Measurements from ENCODE around the gene RBMXL3. TPM values are rescaled to one million over a fixed set of nuclear protein-coding genes. Genes with fewer than 3 reads are reported as not detected.
A peak's percentile ranks its signal among the peaks of the same experiment; 100 is the strongest.

RBMXL3 gene
- not detected for total RNA-seq

DNA sequence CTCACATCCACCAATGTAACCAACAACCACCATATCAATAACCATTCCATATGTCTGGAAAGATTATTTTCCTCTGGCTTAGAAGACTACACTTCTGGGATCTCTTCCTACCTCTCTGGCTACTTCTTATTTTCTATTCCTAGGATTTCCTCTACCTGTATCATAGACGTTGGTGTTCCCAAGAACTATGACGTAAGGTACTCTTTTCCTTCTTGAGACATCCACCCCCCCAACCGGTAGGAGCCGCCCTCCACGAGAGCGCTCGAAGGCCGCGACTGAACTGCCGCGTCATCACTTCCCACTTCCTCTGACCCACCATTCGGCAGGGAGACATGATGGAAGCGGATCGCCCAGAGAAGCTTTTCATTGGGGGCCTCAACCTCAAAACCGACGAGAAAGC lies at the start of gene RBMXL3:
Gene RBMXL3 (plus strand): TSS at position 301 of the 400 bp plus-strand sequence. CDS start 32 bp downstream, at position 333.
- Histone ChIP-seq H3K27me3 (no peaks in the 10 kb centered on the region), H3K9me3 (no peaks in the 10 kb centered on the region), H3K27ac (no peak within 1 kb of the TSS), H3K4me1 (no peaks in the 10 kb centered on the region), H3K4me3 (replicated peaks in 1 of 3) (no peak within 1 kb of the TSS), H3K36me3 (no peaks in the 10 kb centered on the region)
- TF ChIP-seq, protein P1, sequence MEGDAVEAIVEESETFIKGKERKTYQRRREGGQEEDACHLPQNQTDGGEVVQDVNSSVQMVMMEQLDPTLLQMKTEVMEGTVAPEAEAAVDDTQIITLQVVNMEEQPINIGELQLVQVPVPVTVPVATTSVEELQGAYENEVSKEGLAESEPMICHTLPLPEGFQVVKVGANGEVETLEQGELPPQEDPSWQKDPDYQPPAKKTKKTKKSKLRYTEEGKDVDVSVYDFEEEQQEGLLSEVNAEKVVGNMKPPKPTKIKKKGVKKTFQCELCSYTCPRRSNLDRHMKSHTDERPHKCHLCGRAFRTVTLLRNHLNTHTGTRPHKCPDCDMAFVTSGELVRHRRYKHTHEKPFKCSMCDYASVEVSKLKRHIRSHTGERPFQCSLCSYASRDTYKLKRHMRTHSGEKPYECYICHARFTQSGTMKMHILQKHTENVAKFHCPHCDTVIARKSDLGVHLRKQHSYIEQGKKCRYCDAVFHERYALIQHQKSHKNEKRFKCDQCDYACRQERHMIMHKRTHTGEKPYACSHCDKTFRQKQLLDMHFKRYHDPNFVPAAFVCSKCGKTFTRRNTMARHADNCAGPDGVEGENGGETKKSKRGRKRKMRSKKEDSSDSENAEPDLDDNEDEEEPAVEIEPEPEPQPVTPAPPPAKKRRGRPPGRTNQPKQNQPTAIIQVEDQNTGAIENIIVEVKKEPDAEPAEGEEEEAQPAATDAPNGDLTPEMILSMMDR (IDR thresholded peaks at IDR 0.05): no peak
- no peak for TF ChIP-seq POLR2A (IDR thresholded peaks at IDR 0.05)
- intact Hi-C loops (cut with DNase I): no loop called here
- DNase-seq: no peak
- WGBS, 2 donors: 98 to 99% methylated on average over 16 of the region's 16 CpGs

DNA sequence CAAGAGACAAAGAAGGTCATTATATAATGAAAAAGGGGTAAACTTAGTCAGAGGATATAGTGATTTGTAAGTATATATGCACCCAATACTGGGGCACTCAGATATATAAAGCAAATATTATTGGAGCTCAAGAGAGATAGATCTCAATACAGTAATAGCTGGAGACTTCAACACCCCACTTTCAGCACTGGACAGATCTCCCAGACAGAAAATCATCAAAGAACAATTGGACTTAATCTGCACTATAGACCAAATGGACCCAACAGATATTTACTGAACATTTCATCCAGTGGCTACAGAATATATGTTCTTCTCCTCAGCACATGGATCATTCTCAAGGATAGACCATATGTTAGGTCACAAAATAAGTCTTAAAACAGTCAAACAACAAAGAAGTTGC lies 47.2 kb upstream of the RBMXL3 start:
- no peak overlapping the region for H3K4me3 ChIP-seq (replicated peaks in 1 of 3)
- no peaks in the 10 kb centered on the region for H3K36me3 ChIP-seq
- TF ChIP-seq, protein P1 (IDR thresholded peaks at IDR 0.05): no peak
- TF ChIP-seq POLR2A (IDR thresholded peaks at IDR 0.05): no peak
- no peak overlapping the region for H3K27ac ChIP-seq
- no peak for DNase-seq
- intact Hi-C loops (cut with DNase I): no loop called here
- H3K9me3 ChIP-seq: no peaks in the 10 kb centered on the region
- no peaks in the 10 kb centered on the region for H3K27me3 ChIP-seq
- no peaks in the 10 kb centered on the region for H3K4me1 ChIP-seq

DNA sequence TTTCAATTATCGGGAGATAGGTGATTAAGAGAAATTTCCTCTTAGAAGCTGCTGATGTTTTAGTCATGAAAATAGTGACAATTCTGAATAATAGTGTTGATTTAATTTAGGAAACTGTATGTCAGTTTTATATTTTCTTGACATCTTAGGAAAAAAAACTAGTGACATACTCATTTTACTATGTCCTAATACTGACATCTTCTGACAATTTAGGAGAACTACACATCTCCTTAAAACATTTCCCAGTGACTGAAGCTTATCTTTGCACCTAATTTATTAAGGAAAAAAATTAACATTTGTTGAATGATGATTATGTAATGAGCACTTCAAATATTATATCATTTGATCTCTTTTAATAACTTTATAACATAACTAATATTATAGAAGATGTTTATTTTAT lies 42.0 kb upstream of the RBMXL3 start:
- no peaks in the 10 kb centered on the region for H3K36me3 ChIP-seq
- 89 to 92% methylated on average over 1 of the region's 1 CpG for WGBS, 2 donors
- no peaks in the 10 kb centered on the region for H3K4me1 ChIP-seq
- intact Hi-C loops (cut with DNase I): no loop called here
- TF ChIP-seq POLR2A (IDR thresholded peaks at IDR 0.05): no peak
- TF ChIP-seq, protein P1 (IDR thresholded peaks at IDR 0.05): peak in 4 of 6 experiments; percentile 41 to 57 (median 49)
- H3K9me3 ChIP-seq: no peaks in the 10 kb centered on the region
- H3K27me3 ChIP-seq: no peaks in the 10 kb centered on the region
- no peak for DNase-seq
- no peak overlapping the region for H3K4me3 ChIP-seq (replicated peaks in 1 of 3)
- H3K27ac ChIP-seq: no peak overlapping the region

DNA sequence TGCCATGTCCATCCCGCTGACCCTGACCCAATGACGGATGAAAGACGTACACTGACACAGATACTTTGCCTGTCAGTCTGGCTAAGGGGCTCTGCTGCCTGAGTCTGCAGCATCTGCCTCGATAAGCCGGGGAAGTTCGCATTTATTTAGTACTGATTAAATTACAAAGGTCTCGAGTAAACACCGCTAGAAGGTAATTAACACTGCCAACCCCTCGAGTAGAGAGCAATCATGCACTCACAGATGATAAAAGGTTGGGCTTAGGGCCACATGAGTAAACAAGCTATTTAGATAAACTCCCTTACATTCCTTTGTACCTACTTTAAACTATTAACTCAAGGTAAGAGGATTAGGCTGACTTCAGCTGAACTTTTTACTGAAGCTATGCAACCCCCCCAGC lies 16.0 kb upstream of the RBMXL3 start:
- Histone ChIP-seq H3K4me3 (replicated peaks in 1 of 3) (no peak overlapping the region), H3K9me3 (no peaks in the 10 kb centered on the region), H3K4me1 (no peaks in the 10 kb centered on the region), H3K36me3 (no peaks in the 10 kb centered on the region), H3K27me3 (no peaks in the 10 kb centered on the region), H3K27ac (no peak overlapping the region)
- no peak for DNase-seq
- intact Hi-C loops (cut with DNase I): no loop called here
- TF ChIP-seq POLR2A (IDR thresholded peaks at IDR 0.05): no peak
- TF ChIP-seq, protein P1 (IDR thresholded peaks at IDR 0.05): no peak
- WGBS, 2 donors: 80 to 87% methylated on average over 9 of the region's 9 CpGs

DNA sequence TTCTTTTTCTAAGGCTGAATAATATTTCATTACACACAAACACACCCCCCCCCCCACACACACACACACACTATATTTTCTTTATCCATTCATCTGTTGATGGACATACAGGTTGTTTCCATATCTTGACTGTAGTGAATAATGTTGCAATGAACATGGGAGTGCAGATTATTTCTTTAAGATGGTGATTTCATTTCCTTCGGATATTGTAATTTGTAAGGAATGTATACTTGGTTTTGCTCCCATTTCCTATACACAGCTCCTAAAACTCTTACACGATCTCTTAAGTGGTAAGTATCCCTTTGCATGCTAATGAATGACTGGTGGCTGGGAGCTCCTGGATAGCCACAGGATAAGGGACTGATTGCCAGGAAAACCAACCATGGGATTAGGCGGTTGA lies 14.7 kb upstream of the RBMXL3 start:
- no peak for DNase-seq
- H3K27ac ChIP-seq: no peak overlapping the region
- no peak overlapping the region for H3K4me3 ChIP-seq (replicated peaks in 1 of 3)
- 88 to 94% methylated on average over 3 of the region's 3 CpGs for WGBS, 2 donors
- TF ChIP-seq POLR2A (IDR thresholded peaks at IDR 0.05): no peak
- TF ChIP-seq, protein P1 (IDR thresholded peaks at IDR 0.05): no peak
- no peaks in the 10 kb centered on the region for H3K27me3 ChIP-seq
- intact Hi-C loops (cut with DNase I): no loop called here
- no peaks in the 10 kb centered on the region for H3K9me3 ChIP-seq
- H3K4me1 ChIP-seq: no peaks in the 10 kb centered on the region
- no peaks in the 10 kb centered on the region for H3K36me3 ChIP-seq

All from thyroid gland (tissue), 4 donors.